ENCODE data around the gene OSBPL7. TPM values are rescaled to one million over a fixed set of nuclear protein-coding genes. Genes with fewer than 3 reads are reported as not detected.

OSBPL7 gene
- total and polyA plus RNA-seq, 2 donors = 6.1 to 13.3 TPM

- Histone ChIP-seq H3K36me3 (ENCODE audit: control insufficient read depth in 2 of 2, insufficient read depth in 2 of 2, low read length in 1 of 2) (peaks cover 22 to 29% of the 10 kb centered on the region in 2 donors), H3K27me3 (ENCODE audit: control insufficient read depth in 2 of 2, insufficient read depth in 1 of 2, low read length in 1 of 2) (peaks cover 0 to 13% of the 10 kb centered on the region in 2 donors), H3K4me3 (ENCODE audit: low read length in 2 of 2) (no peak overlapping the region), H3K27ac (ENCODE audit: low read depth in 1 of 2, low read length in 1 of 2) (no peak overlapping the region), H3K9me3 (ENCODE audit: control insufficient read depth in 2 of 2, insufficient read depth in 1 of 2, low read length in 1 of 2) (no peaks in the 10 kb centered on the region), H3K4me1 (ENCODE audit: control insufficient read depth in 2 of 2, insufficient read depth in 2 of 2, low read length in 2 of 2) (no peaks in the 10 kb centered on the region)
- 82% methylated on average over 3 of the region's 3 CpGs for WGBS
- no peak for DNase-seq (ENCODE audit: low read depth in 6 of 9, low spot score in 9 of 9)
Observed at GRCh38 chr17:47804461-47804860, 17.1 kb downstream of the OSBPL7 start.

GRCh38 chr17:47803751-47804150 lies 17.8 kb downstream of the OSBPL7 start:
- Histone ChIP-seq H3K27me3 (ENCODE audit: control insufficient read depth in 2 of 2, insufficient read depth in 1 of 2, low read length in 1 of 2) (peaks cover 0 to 13% of the 10 kb centered on the region in 2 donors), H3K27ac (ENCODE audit: low read depth in 1 of 2, low read length in 1 of 2) (no peak overlapping the region), H3K36me3 (ENCODE audit: control insufficient read depth in 2 of 2, insufficient read depth in 2 of 2, low read length in 1 of 2) (peaks cover 15 to 22% of the 10 kb centered on the region in 2 donors), H3K4me1 (ENCODE audit: control insufficient read depth in 2 of 2, insufficient read depth in 2 of 2, low read length in 2 of 2) (no peaks in the 10 kb centered on the region), H3K4me3 (ENCODE audit: low read length in 2 of 2) (no peak overlapping the region), H3K9me3 (ENCODE audit: control insufficient read depth in 2 of 2, insufficient read depth in 1 of 2, low read length in 1 of 2) (no peaks in the 10 kb centered on the region)
- no peak for DNase-seq (ENCODE audit: low read depth in 6 of 9, low spot score in 9 of 9)
- 86% methylated on average over 6 of the region's 6 CpGs for WGBS

- Histone ChIP-seq H3K27ac (ENCODE audit: low read depth in 1 of 2, low read length in 1 of 2) (no peak overlapping the region), H3K4me1 (ENCODE audit: control insufficient read depth in 2 of 2, insufficient read depth in 2 of 2, low read length in 2 of 2) (no peaks in the 10 kb centered on the region), H3K9me3 (ENCODE audit: control insufficient read depth in 2 of 2, insufficient read depth in 1 of 2, low read length in 1 of 2) (no peaks in the 10 kb centered on the region), H3K4me3 (ENCODE audit: low read length in 2 of 2) (no peak overlapping the region), H3K27me3 (ENCODE audit: control insufficient read depth in 2 of 2, insufficient read depth in 1 of 2, low read length in 1 of 2) (peaks cover 0 to 13% of the 10 kb centered on the region in 2 donors), H3K36me3 (ENCODE audit: control insufficient read depth in 2 of 2, insufficient read depth in 2 of 2, low read length in 1 of 2) (peaks cover 10 to 16% of the 10 kb centered on the region in 2 donors)
- no peak for DNase-seq (ENCODE audit: low read depth in 6 of 9, low spot score in 9 of 9)
- 73% methylated on average over 5 of the region's 5 CpGs for WGBS
Observed at GRCh38 chr17:47803201-47803600, 18.4 kb downstream of the OSBPL7 start.

- H3K27ac ChIP-seq (ENCODE audit: low read depth in 1 of 2, low read length in 1 of 2) = no peak overlapping the region
- WGBS = 39% methylated on average over 9 of the region's 9 CpGs
- H3K9me3 ChIP-seq (ENCODE audit: control insufficient read depth in 2 of 2, insufficient read depth in 1 of 2, low read length in 1 of 2) = no peaks in the 10 kb centered on the region
- no peaks in the 10 kb centered on the region for H3K4me1 ChIP-seq (ENCODE audit: control insufficient read depth in 2 of 2, insufficient read depth in 2 of 2, low read length in 2 of 2)
- no peak overlapping the region for H3K4me3 ChIP-seq (ENCODE audit: low read length in 2 of 2)
- peaks cover 0 to 13% of the 10 kb centered on the region in 2 donors for H3K27me3 ChIP-seq (ENCODE audit: control insufficient read depth in 2 of 2, insufficient read depth in 1 of 2, low read length in 1 of 2)
- peak in 7 of 9 donors; percentile 15 to 70 (median 40) for DNase-seq (ENCODE audit: low read depth in 6 of 9, low spot score in 9 of 9)
- peaks cover 3 to 10% of the 10 kb centered on the region in 2 donors for H3K36me3 ChIP-seq (ENCODE audit: control insufficient read depth in 2 of 2, insufficient read depth in 2 of 2, low read length in 1 of 2)
Observed at GRCh38 chr17:47802341-47803022, 19.1 kb downstream of the OSBPL7 start.

- no peak for DNase-seq (ENCODE audit: low read depth in 6 of 9, low spot score in 9 of 9)
- Histone ChIP-seq H3K4me3 (ENCODE audit: low read length in 2 of 2) (no peak overlapping the region), H3K4me1 (ENCODE audit: control insufficient read depth in 2 of 2, insufficient read depth in 2 of 2, low read length in 2 of 2) (no peaks in the 10 kb centered on the region), H3K9me3 (ENCODE audit: control insufficient read depth in 2 of 2, insufficient read depth in 1 of 2, low read length in 1 of 2) (no peaks in the 10 kb centered on the region), H3K36me3 (ENCODE audit: control insufficient read depth in 2 of 2, insufficient read depth in 2 of 2, low read length in 1 of 2) (peaks cover 0 to 4% of the 10 kb centered on the region in 2 donors), H3K27ac (ENCODE audit: low read depth in 1 of 2, low read length in 1 of 2) (no peak overlapping the region), H3K27me3 (ENCODE audit: control insufficient read depth in 2 of 2, insufficient read depth in 1 of 2, low read length in 1 of 2) (peaks cover 0 to 13% of the 10 kb centered on the region in 2 donors)
- 67% methylated on average over 6 of the region's 6 CpGs for WGBS
Observed at GRCh38 chr17:47801906-47802305, 19.7 kb downstream of the OSBPL7 start.

GRCh38 chr17:47801176-47801765 lies 20.3 kb downstream of the OSBPL7 start:
- Histone ChIP-seq H3K4me1 (ENCODE audit: control insufficient read depth in 2 of 2, insufficient read depth in 2 of 2, low read length in 2 of 2) (no peaks in the 10 kb centered on the region), H3K27ac (ENCODE audit: low read depth in 1 of 2, low read length in 1 of 2) (no peak overlapping the region), H3K27me3 (ENCODE audit: control insufficient read depth in 2 of 2, insufficient read depth in 1 of 2, low read length in 1 of 2) (peaks cover 0 to 13% of the 10 kb centered on the region in 2 donors), H3K4me3 (ENCODE audit: low read length in 2 of 2) (no peak overlapping the region), H3K36me3 (ENCODE audit: control insufficient read depth in 2 of 2, insufficient read depth in 2 of 2, low read length in 1 of 2) (no peaks in the 10 kb centered on the region), H3K9me3 (ENCODE audit: control insufficient read depth in 2 of 2, insufficient read depth in 1 of 2, low read length in 1 of 2) (no peaks in the 10 kb centered on the region)
- no peak for DNase-seq (ENCODE audit: low read depth in 6 of 9, low spot score in 9 of 9)
- 94% methylated on average over 4 of the region's 4 CpGs for WGBS

GRCh38 chr17:47800686-47801085 lies 20.9 kb downstream of the OSBPL7 start:
- WGBS = 91% methylated on average over 12 of the region's 12 CpGs

GRCh38 chr17:47797797-47798196 lies 23.8 kb downstream of the OSBPL7 start:
- H3K4me3 ChIP-seq (ENCODE audit: low read length in 2 of 2) = no peak overlapping the region
- H3K27me3 ChIP-seq (ENCODE audit: control insufficient read depth in 2 of 2, insufficient read depth in 1 of 2, low read length in 1 of 2) = peaks cover 0 to 25% of the 10 kb centered on the region in 2 donors
- no peaks in the 10 kb centered on the region for H3K36me3 ChIP-seq (ENCODE audit: control insufficient read depth in 2 of 2, insufficient read depth in 2 of 2, low read length in 1 of 2)
- no peak overlapping the region for H3K27ac ChIP-seq (ENCODE audit: low read depth in 1 of 2, low read length in 1 of 2)
- no peaks in the 10 kb centered on the region for H3K4me1 ChIP-seq (ENCODE audit: control insufficient read depth in 2 of 2, insufficient read depth in 2 of 2, low read length in 2 of 2)
- no peaks in the 10 kb centered on the region for H3K9me3 ChIP-seq (ENCODE audit: control insufficient read depth in 2 of 2, insufficient read depth in 1 of 2, low read length in 1 of 2)
- 68% methylated on average over 2 of the region's 2 CpGs for WGBS
- no peak for DNase-seq (ENCODE audit: low read depth in 6 of 9, low spot score in 9 of 9)

More at GRCh38 chr17:47800686-47801085, 20.9 kb downstream of the OSBPL7 start:
- Histone ChIP-seq H3K4me3 (ENCODE audit: low read length in 2 of 2) (no peak overlapping the region), H3K9me3 (ENCODE audit: control insufficient read depth in 2 of 2, insufficient read depth in 1 of 2, low read length in 1 of 2) (no peaks in the 10 kb centered on the region), H3K36me3 (ENCODE audit: control insufficient read depth in 2 of 2, insufficient read depth in 2 of 2, low read length in 1 of 2) (no peaks in the 10 kb centered on the region), H3K4me1 (ENCODE audit: control insufficient read depth in 2 of 2, insufficient read depth in 2 of 2, low read length in 2 of 2) (no peaks in the 10 kb centered on the region), H3K27ac (ENCODE audit: low read depth in 1 of 2, low read length in 1 of 2) (no peak overlapping the region), H3K27me3 (ENCODE audit: control insufficient read depth in 2 of 2, insufficient read depth in 1 of 2, low read length in 1 of 2) (peaks cover 0 to 13% of the 10 kb centered on the region in 2 donors)
- no peak for DNase-seq (ENCODE audit: low read depth in 6 of 9, low spot score in 9 of 9)

GRCh38 chr17:47792979-47793378 lies 28.6 kb downstream of the OSBPL7 start:
- no peak for DNase-seq (ENCODE audit: low read depth in 6 of 9, low spot score in 9 of 9)
- Histone ChIP-seq H3K9me3 (ENCODE audit: control insufficient read depth in 2 of 2, insufficient read depth in 1 of 2, low read length in 1 of 2) (no peaks in the 10 kb centered on the region), H3K27me3 (ENCODE audit: control insufficient read depth in 2 of 2, insufficient read depth in 1 of 2, low read length in 1 of 2) (peaks cover 24 to 64% of the 10 kb centered on the region in 2 donors), H3K27ac (ENCODE audit: low read depth in 1 of 2, low read length in 1 of 2) (no peak overlapping the region), H3K36me3 (ENCODE audit: control insufficient read depth in 2 of 2, insufficient read depth in 2 of 2, low read length in 1 of 2) (no peaks in the 10 kb centered on the region), H3K4me1 (ENCODE audit: control insufficient read depth in 2 of 2, insufficient read depth in 2 of 2, low read length in 2 of 2) (no peaks in the 10 kb centered on the region), H3K4me3 (ENCODE audit: low read length in 2 of 2) (no peak overlapping the region)
- 69% methylated on average over 6 of the region's 6 CpGs for WGBS

Data from thymus (tissue), 11 donors.